HG03439 (cell line): Measurements from ENCODE around the gene DLL3.

Experiments used
- ATAC-seq: cut with Tn5 transposase; IDR thresholded peaks from one replicate; pipeline ENCODE4 v1.9.1; 2021; ENCODE audit warnings: mild to moderate bottlenecking, moderate library complexity; ENCODE audit not compliant: unreplicated experiment

The DLL3 gene

GRCh38 chr19:39550197-39550596, 51.5 kb downstream of the DLL3 start:
- ATAC-seq: no peak

GRCh38 chr19:39553082-39553652, 54.4 kb downstream of the DLL3 start:
- no peak for ATAC-seq

GRCh38 chr19:39554701-39555311, 56.1 kb downstream of the DLL3 start:
- ATAC-seq: no peak

- no peak for ATAC-seq
These were observed 57.1 kb downstream of the DLL3 start for GRCh38 chr19:39555883-39556282.
